DND-41 (cell line): ENCODE data around the gene DOK4.
A peak's percentile ranks its signal among the peaks of the same experiment; 100 is the strongest.

Experiments used
- ATAC-seq: fragments of 200-7000 bp; cut with Tn5 transposase; 3 replicates; pipeline ENCODE4 v1.9.1; 2021; ENCODE audit warnings: low read depth; ENCODE audit not compliant: insufficient read depth
- DNase-seq: peaks from one replicate; pipeline ENCODE4 v3.0.0-alpha.2; 2020
- H2AFZ ChIP-seq: 2 replicates; pipeline ENCODE4 v1.6.0; 2012; ENCODE audit warnings: low read depth, low read length
- H3K27ac ChIP-seq: 2 replicates; pipeline ENCODE4 v1.5.1; 2012; ENCODE audit warnings: low read length, inconsistent platforms
- H3K27me3 ChIP-seq: fragments of 200-600 bp; sonication (generic); 2 replicates; pipeline ENCODE4 v1.6.0; 2012; ENCODE audit warnings: low read length, mild to moderate bottlenecking, inconsistent platforms; ENCODE audit not compliant: insufficient read depth, poor library complexity
- H3K36me3 ChIP-seq: 2 replicates; pipeline ENCODE4 v1.5.1; 2012; ENCODE audit warnings: low read length, inconsistent platforms; ENCODE audit not compliant: insufficient read depth
- H3K4me1 ChIP-seq: 2 replicates; pipeline ENCODE4 v1.5.1; 2012; ENCODE audit warnings: mild to moderate bottlenecking, low read length; ENCODE audit not compliant: insufficient read depth
- H3K4me2 ChIP-seq: 2 replicates; pipeline ENCODE4 v1.6.0; 2012; ENCODE audit warnings: mild to moderate bottlenecking, moderate library complexity, low read length, inconsistent platforms; ENCODE audit not compliant: insufficient read depth
- H3K4me3 ChIP-seq, 2 experiments: fragments of 200-600 bp in 1 of 2; shearing (Covaris generic) in 1 of 2; 2 replicates each; pipeline ENCODE4 v1.5.1; 2012 to 2016; ENCODE audit warnings: inconsistent platforms in 2 of 2, low read length in 2 of 2, mild to moderate bottlenecking in 2 of 2, low read depth in 1 of 2, moderate library complexity in 1 of 2
- H3K79me2 ChIP-seq: 2 replicates; pipeline ENCODE4 v1.6.0; 2012; ENCODE audit warnings: low read length, inconsistent platforms; ENCODE audit not compliant: insufficient read depth
- H3K9ac ChIP-seq: 2 replicates; pipeline ENCODE4 v1.6.0; 2012; ENCODE audit warnings: low read depth, mild to moderate bottlenecking, inconsistent platforms, low read length, moderate library complexity
- H3K9me3 ChIP-seq: 2 replicates; pipeline ENCODE4 v1.5.1; 2012; ENCODE audit warnings: low read length, moderate library complexity, mild to moderate bottlenecking, inconsistent platforms; ENCODE audit not compliant: insufficient read depth, severe bottlenecking
- H4K20me1 ChIP-seq: 2 replicates; pipeline ENCODE4 v1.6.0; 2012; ENCODE audit warnings: low read length; ENCODE audit not compliant: insufficient read depth
- CTCF ChIP-seq: IDR thresholded peaks from 2 replicates; pipeline ENCODE4 v1.5.1; 2012; ENCODE audit warnings: borderline replicate concordance, low read length, moderate library complexity, mild to moderate bottlenecking; ENCODE audit not compliant: poor library complexity, severe bottlenecking; ENCODE audit errors: extremely low read depth
- EZH2 ChIP-seq: IDR thresholded peaks from 3 replicates; pipeline ENCODE4 v1.6.1; 2012; ENCODE audit warnings: borderline replicate concordance, low read depth, mild to moderate bottlenecking, moderate library complexity, low read length, inconsistent platforms; ENCODE audit not compliant: severe bottlenecking

DOK4 gene

GRCh38 chr16:57486858-57487834 is 853 bp upstream of the DOK4 start:
- H3K9ac ChIP-seq: no peak overlapping the region; the same call in 1 of the 2 replicates

GRCh38 chr16:57485091-57485915 is 990 bp downstream of the DOK4 start:
- H3K4me2 ChIP-seq: peak overlapping the region; percentile 80
- DNase-seq: no peak
- H3K4me1 ChIP-seq: peaks cover 17% of the 10 kb centered on the region
- no peaks in the 10 kb centered on the region for H3K9me3 ChIP-seq
- H3K9ac ChIP-seq: peak overlapping the region; percentile 53
- peaks cover 15% of the 10 kb centered on the region; the same call in 1 of the 2 replicates for H4K20me1 ChIP-seq
- peak overlapping the region; percentile 64 for H2AFZ ChIP-seq
- H3K27me3 ChIP-seq: peaks cover 1% of the 10 kb centered on the region
- peak overlapping the region; percentile 8 to 63; a peak in 3 of 4 replicates for H3K4me3 ChIP-seq
- H3K27ac ChIP-seq: no peak overlapping the region
- TF ChIP-seq CTCF: no peak
- no peak for TF ChIP-seq EZH2
- H3K36me3 ChIP-seq: no peaks in the 10 kb centered on the region
- no peaks in the 10 kb centered on the region for H3K79me2 ChIP-seq
- ATAC-seq: no peak

More at GRCh38 chr16:57486858-57487834, 853 bp upstream of the DOK4 start:
- Histone ChIP-seq H4K20me1 (peaks cover 15% of the 10 kb centered on the region; the same call in 1 of the 2 replicates), H3K4me2 (peak overlapping the region; percentile 80), H3K36me3 (no peaks in the 10 kb centered on the region), H3K27me3 (peaks cover 3% of the 10 kb centered on the region), H3K4me3 (peak overlapping the region in 1 of 2 experiments; percentile 63; a peak in 2 of 4 replicates), H2AFZ (peak overlapping the region; percentile 75), H3K4me1 (peaks cover 17% of the 10 kb centered on the region), H3K9me3 (no peaks in the 10 kb centered on the region), H3K27ac (no peak overlapping the region), H3K79me2 (no peaks in the 10 kb centered on the region)
- no peak for ATAC-seq
- TF ChIP-seq CTCF (no peak), EZH2 (no peak)
- no peak for DNase-seq

- Histone ChIP-seq H3K36me3 (no peaks in the 10 kb centered on the region), H3K4me3 (no peak overlapping the region), H3K9me3 (no peaks in the 10 kb centered on the region), H3K4me1 (peaks cover 17% of the 10 kb centered on the region), H4K20me1 (peaks cover 15% of the 10 kb centered on the region; the same call in 1 of the 2 replicates), H3K27ac (no peak overlapping the region), H3K27me3 (no peaks in the 10 kb centered on the region), H3K4me2 (peak overlapping the region; percentile 80; the same call in 1 of the 2 replicates), H3K79me2 (no peaks in the 10 kb centered on the region), H2AFZ (no peak overlapping the region), H3K9ac (no peak overlapping the region)
- ATAC-seq (no peak), DNase-seq (no peak)
- TF ChIP-seq CTCF (no peak), EZH2 (no peak)
Observed at GRCh38 chr16:57484515-57485005, 1.7 kb downstream of the DOK4 start.
